ENCODE results near the gene ELP1.
A peak's percentile ranks its signal among the peaks of the same experiment; 100 is the strongest.
"Not testable (repeated sequence)": the region's sequence is repeated elsewhere in the genome, so short reads cannot be mapped to it uniquely, and the experiment has no call there.

The ELP1 gene

DNA sequence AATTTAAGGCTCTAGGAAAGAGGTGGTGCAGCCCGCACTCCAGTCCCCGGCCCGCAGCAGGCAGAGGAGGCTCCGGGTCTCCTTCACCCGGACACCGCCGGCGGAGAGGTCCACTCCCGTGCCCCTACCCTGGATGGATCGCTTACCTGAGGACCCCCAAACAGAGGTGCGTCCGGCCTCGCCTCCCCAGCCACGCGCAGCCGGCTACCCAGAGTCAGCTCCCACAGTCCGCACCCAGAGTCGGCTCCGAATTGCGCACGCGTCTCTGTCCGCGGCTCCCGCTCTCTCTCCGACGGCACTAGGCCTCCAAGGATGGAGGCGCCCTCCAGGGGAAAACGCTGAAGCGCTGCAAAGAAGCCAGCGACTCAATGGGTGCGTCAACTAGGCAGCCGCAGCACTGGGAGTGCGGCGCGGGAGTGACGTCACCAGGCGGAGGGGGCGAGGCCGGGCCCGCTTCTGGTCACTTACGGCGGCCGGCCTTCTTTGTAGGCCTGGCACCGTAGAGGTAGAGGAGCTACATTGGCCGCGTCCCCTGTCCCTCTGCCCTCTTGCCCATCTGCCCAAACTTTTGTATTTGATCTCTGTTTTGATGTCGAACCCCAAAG is at the start of gene ELP1:
ELP1 (minus strand) TSS at position 407 of the 605 bp plus-strand sequence. CDS start 2,978 bp downstream, outside the sequence.
- peak within 1 kb of the TSS; percentile 88 for H3K4me3 ChIP-seq (ENCODE audit: low read depth, low read length)
- peak; percentile 96 for DNase-seq (ENCODE audit: low read depth)
- peak; percentile 55 for TF ChIP-seq CTCF (conservative IDR thresholded peaks at IDR 0.05; ENCODE audit: low read depth, low read length)

GRCh38 chr9:108980893-108981292 is 47.0 kb upstream of the ELP1 start:
- no peak for TF ChIP-seq CTCF (conservative IDR thresholded peaks at IDR 0.05; ENCODE audit: low read depth, low read length)
- no peak overlapping the region for H3K4me3 ChIP-seq (ENCODE audit: low read depth, low read length)
- DNase-seq (ENCODE audit: low read depth): no peak

DNA sequence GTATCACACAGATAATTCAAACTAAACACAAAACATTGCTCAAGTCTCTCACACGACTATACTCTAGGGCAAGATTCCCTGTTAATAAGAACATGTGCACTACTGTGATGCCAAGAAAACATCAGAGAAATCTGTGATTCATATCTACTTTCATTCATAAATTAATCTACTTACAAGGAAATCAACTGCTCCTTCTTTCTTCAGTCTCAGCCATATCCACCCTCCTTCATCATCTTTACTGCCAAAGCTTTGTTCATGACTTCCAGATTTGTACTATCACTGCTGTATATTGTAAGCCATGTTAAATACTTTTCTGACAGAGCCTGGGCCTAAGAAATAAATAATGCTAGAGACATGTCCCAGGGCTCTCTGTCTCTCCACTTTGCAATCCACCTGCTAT is 44.3 kb upstream of the ELP1 start:
- no peak for DNase-seq (ENCODE audit: low read depth)
- no peak for TF ChIP-seq CTCF (conservative IDR thresholded peaks at IDR 0.05; ENCODE audit: low read depth, low read length)
- H3K4me3 ChIP-seq (ENCODE audit: low read depth, low read length): no peak overlapping the region

DNA sequence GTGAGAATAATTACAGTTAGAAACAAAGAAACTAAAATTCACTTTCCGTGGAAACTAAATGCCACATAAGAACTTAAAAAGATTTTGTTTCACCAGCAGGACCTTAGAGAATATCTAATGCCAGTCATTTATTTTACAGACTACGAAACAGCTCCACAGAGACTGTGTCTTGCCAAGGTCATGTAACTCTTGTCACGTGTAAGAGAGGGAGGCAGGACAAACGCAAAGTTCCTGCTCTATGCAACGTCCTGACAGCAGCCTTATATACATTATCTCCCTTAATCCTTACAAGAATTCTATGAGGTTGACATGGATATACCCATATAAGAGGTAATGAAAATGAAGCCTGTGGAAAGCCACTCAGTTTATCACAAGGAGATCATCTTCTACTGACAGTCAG is 40.0 kb upstream of the ELP1 start:
- no peak for TF ChIP-seq CTCF (conservative IDR thresholded peaks at IDR 0.05; ENCODE audit: low read depth, low read length)
- no peak overlapping the region for H3K4me3 ChIP-seq (ENCODE audit: low read depth, low read length)
- peak; percentile 31 for DNase-seq (ENCODE audit: low read depth)

DNA sequence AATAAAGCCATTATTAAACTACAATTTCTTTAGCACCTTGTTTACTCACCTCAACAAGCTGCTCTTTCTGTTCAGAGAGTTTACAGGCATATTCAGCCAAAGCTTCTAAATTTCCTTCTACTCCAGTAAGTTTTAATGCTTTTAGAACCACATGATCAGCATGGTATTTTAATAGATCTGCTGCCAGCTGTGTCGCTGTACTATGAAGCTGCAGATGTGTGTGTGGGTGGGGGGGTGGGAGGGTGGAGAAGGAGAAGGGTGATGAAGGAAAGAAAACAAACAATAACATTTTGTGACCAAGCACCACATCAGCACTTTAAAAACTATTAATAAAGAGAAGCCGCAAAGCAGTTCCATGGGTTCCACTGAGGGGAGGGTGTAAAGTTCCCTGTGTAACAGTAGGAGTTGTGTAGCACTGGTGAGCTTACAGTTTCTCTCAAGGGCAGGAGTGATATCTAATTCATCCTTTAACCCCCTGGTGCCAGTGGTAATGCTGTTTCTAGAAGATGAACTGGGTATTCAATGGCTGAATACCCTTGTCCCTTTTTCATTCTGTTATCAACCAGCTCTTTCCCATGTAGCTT is 38.8 kb upstream of the ELP1 start:
- H3K4me3 ChIP-seq (ENCODE audit: low read depth, low read length): no peak overlapping the region
- peak; percentile 72 for DNase-seq (ENCODE audit: low read depth)
- no peak for TF ChIP-seq CTCF (conservative IDR thresholded peaks at IDR 0.05; ENCODE audit: low read depth, low read length)

DNA sequence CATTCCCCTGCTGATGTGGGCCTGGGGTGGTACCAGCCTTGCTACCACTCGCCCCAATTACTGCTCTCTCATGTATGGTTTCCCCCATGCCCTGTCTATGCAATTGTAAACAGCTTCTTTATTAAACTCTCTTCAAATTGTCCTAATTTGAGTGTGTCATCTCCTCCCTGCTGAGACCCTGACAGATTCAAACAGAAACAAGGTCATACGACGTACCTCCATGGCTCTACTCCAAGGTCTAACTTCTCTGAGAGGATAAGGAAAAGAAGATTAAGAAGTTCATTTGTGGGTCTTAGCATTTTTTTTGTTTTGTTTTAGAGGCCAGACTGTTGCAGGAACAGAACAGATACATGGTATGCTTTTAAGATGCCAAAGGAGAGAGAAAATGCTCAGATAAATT is 38.3 kb upstream of the ELP1 start:
- no peak overlapping the region for H3K4me3 ChIP-seq (ENCODE audit: low read depth, low read length)
- peak; percentile 83 for DNase-seq (ENCODE audit: low read depth)
- no peak for TF ChIP-seq CTCF (conservative IDR thresholded peaks at IDR 0.05; ENCODE audit: low read depth, low read length)

DNA sequence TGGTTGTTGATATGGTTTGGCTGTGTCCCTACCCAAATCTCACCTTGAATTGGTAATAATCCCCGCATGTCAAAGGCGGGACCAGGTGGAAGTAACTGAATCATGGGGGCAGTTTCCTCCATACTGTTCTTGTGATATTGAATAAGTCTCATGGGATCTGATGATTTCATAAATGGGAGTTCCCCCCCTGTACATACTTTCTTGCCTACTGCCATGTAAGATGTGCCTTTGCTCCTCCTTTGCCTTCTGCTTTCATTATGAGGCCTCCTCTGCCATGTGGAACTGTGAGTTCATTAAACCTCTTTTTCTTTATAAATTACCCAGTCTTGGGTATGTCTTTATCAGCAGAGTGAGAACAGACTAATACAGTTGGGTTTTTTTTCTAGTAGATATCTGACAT is 37.5 kb upstream of the ELP1 start:
- not testable (repeated sequence) for H3K4me3 ChIP-seq (ENCODE audit: low read depth, low read length)
- DNase-seq (ENCODE audit: low read depth): peak; percentile 12

Data from choroid plexus epithelial cell (primary cell).